CD4-positive, alpha-beta memory T cell (primary cell): ENCODE data around the gene GSC. TPM values are rescaled to one million over a fixed set of nuclear protein-coding genes. Genes with fewer than 3 reads are reported as not detected.
A peak's percentile ranks its signal among the peaks of the same experiment; 100 is the strongest.
"Not testable (repeated sequence)": the region's sequence is repeated elsewhere in the genome, so short reads cannot be mapped to it uniquely, and the experiment has no call there.

Source experiments
- CTCF ChIA-PET: fragments of 350-600 bp; sonication (Branson Sonifier 250); formaldehyde crosslinking; loops from one replicate; lab custom pipeline; 2021; ENCODE audit warnings: inconsistent platforms; ENCODE audit not compliant: partially characterized antibody; lab: Charles Lee
- POLR2A ChIA-PET: fragments of 350-600 bp; sonication (Branson Sonifier 250); formaldehyde crosslinking; loops from one replicate; lab custom pipeline; 2021; ENCODE audit not compliant: partially characterized antibody; lab: Charles Lee
- DNase-seq, 5 donors: peaks; one replicate each; pipeline versions ENCODE4 v3.0.0 to v3.0.0-alpha.2; 2020 to 2022; ENCODE audit warnings: mixed read lengths in 1 of 5
- H3K27ac ChIP-seq: one replicate; pipeline ENCODE4 v1.7.0; 2013; ENCODE audit warnings: low read depth, low read length
- H3K27me3 ChIP-seq: 2 replicates; pipeline ENCODE4 v1.7.0; 2013; ENCODE audit warnings: mild to moderate bottlenecking, low read length, moderate library complexity; ENCODE audit not compliant: insufficient read depth
- H3K36me3 ChIP-seq: 2 replicates; pipeline ENCODE4 v1.7.0; 2013; ENCODE audit warnings: mild to moderate bottlenecking, low read length, moderate library complexity; ENCODE audit not compliant: insufficient read depth
- H3K4me1 ChIP-seq: 2 replicates; pipeline ENCODE4 v1.7.0; 2013; ENCODE audit warnings: mild to moderate bottlenecking, low read length, moderate library complexity; ENCODE audit not compliant: insufficient read depth
- H3K4me3 ChIP-seq, 2 donors: one replicate each; pipeline ENCODE4 v1.7.0; 2013; ENCODE audit warnings: low read length in 2 of 2, mild to moderate bottlenecking in 1 of 2
- H3K9me3 ChIP-seq, 2 donors: one replicate each; pipeline ENCODE4 v1.7.0; 2013; ENCODE audit warnings: low read length in 2 of 2, control low read depth in 1 of 2; ENCODE audit not compliant: control insufficient read depth in 1 of 2
- H3K27ac Mint-ChIP-seq, 7 donors: one replicate each; pipeline ENCODE4 v1.8.0; 2020 to 2021; ENCODE audit warnings: mixed read lengths in 7 of 7, mild to moderate bottlenecking in 6 of 7, inconsistent platforms in 3 of 7, moderate library complexity in 3 of 7
- H3K27me3 Mint-ChIP-seq, 2 donors: one replicate each; pipeline ENCODE4 v1.8.0; 2020 to 2021; ENCODE audit warnings: mixed read lengths in 2 of 2
- H3K36me3 Mint-ChIP-seq, 2 donors: one replicate each; pipeline ENCODE4 v1.8.0; 2020 to 2021; ENCODE audit warnings: mixed read lengths in 2 of 2, inconsistent platforms in 1 of 2, mild to moderate bottlenecking in 1 of 2
- H3K4me1 Mint-ChIP-seq, 4 donors: one replicate each; pipeline ENCODE4 v1.8.0; 2020 to 2021; ENCODE audit warnings: mixed read lengths in 4 of 4, mild to moderate bottlenecking in 1 of 4
- H3K4me3 Mint-ChIP-seq, 8 donors: one replicate each; pipeline ENCODE4 v1.8.0; 2020 to 2021; ENCODE audit warnings: mixed read lengths in 8 of 8, mild to moderate bottlenecking in 7 of 8, moderate library complexity in 6 of 8, inconsistent platforms in 3 of 8
- H3K9me3 Mint-ChIP-seq, 8 donors: one replicate each; pipeline ENCODE4 v1.8.0; 2020 to 2021; ENCODE audit warnings: mixed read lengths in 8 of 8, mild to moderate bottlenecking in 5 of 8, inconsistent platforms in 3 of 8, moderate library complexity in 1 of 8
- intact Hi-C: fragments of 100-400 bp; cut with micrococcal nuclease; formaldehyde crosslinking; loops from one replicate; pipeline ENCODE4 v1.15.1; 2023
- polyA plus RNA-seq, 2 donors: library from polyadenylated mRNA; unstranded; fragments of 300-500 nt; fragmentation: Illumina TruSeq; gene quantifications; one replicate each; pipeline ENCODE4 v1.2.3, GENCODE V29; 2021
- total RNA-seq, 2 experiments: library from RNA; stranded (reverse); gene quantifications; one replicate each; pipeline ENCODE4 v1.2.3, GENCODE V29; 2021

GSC gene
- total and polyA plus RNA-seq, 4 experiments from 2014 or later: 0.35 TPM; not detected in 3

DNA sequence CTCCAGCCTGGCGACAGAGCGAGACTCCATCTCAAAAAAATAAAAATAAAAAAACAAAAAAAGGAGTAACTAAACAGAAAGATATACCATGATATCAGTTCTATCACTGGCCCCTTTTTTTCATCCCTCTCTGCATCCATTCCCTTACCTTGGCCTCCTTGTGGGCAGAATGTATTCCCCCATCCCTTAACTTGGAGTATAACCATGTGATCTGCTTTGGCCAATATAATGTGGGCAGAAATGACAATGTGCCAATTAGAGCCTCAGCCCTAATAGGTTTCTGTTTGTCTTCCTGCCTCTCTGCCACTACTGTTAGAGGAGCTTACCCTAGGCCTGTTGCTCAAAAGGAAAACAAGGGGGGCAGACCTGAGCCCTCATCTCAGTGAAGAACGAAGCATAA lies 23.8 kb downstream of the GSC start:
- DNase-seq: no peak
- CTCF ChIA-PET: no interaction called here
- H3K9me3 Mint-ChIP-seq: peaks cover 0 to 3% (median 0%) of the 10 kb centered on the region in 8 donors
- no peaks in the 10 kb centered on the region for H3K4me1 ChIP-seq
- H3K9me3 ChIP-seq: no peaks in the 10 kb centered on the region
- POLR2A ChIA-PET: no interaction called here
- H3K27ac Mint-ChIP-seq: no peak overlapping the region
- no peaks in the 10 kb centered on the region for H3K27me3 ChIP-seq
- peaks cover 0 to 3% (median 0%) of the 10 kb centered on the region in 4 donors for H3K4me1 Mint-ChIP-seq
- peaks cover 7 to 14% of the 10 kb centered on the region in 2 donors for H3K27me3 Mint-ChIP-seq
- no peak overlapping the region for H3K4me3 Mint-ChIP-seq
- H3K36me3 Mint-ChIP-seq: no peaks in the 10 kb centered on the region
- no peak overlapping the region for H3K4me3 ChIP-seq
- no peaks in the 10 kb centered on the region for H3K36me3 ChIP-seq
- no peak overlapping the region for H3K27ac ChIP-seq
- intact Hi-C loops: no loop called here

DNA sequence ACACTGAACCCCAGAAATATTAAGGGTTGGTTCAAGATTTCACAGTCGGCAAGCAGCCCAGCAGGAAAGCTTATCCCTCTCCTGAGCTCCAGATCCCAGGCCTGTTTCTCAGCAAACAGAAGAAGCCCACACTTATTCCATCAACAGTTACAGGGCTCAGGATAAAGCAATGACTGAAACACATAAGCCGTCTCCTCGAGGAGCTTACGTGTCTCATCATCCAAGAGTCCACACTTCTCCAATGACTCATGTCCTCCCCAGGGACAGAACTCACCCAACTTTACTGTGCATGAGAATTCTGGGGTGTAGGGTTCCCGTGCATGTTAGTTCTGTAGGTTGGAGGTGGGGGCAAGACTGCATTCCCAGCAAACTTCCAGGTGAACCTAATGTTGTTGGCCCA lies 31.2 kb downstream of the GSC start:
- Mint-ChIP-seq H3K27ac (no peak overlapping the region), H3K36me3 (no peaks in the 10 kb centered on the region), H3K9me3 (peaks cover 0 to 1% (median 0%) of the 10 kb centered on the region in 8 donors), H3K27me3 (peaks cover 11 to 14% of the 10 kb centered on the region in 2 donors), H3K4me1 (peaks cover 0 to 2% (median 0%) of the 10 kb centered on the region in 4 donors), H3K4me3 (no peak overlapping the region)
- CTCF ChIA-PET: no interaction called here
- POLR2A ChIA-PET: interaction anchor here (1.4 kb wide), 1 partner anchor 10 kb away, joined by 3 read pairs; no protein-coding TSS in a partner anchor
- Histone ChIP-seq H3K36me3 (no peaks in the 10 kb centered on the region), H3K9me3 (no peaks in the 10 kb centered on the region), H3K27ac (no peak overlapping the region), H3K27me3 (no peaks in the 10 kb centered on the region), H3K4me1 (no peaks in the 10 kb centered on the region), H3K4me3 (no peak overlapping the region)
- intact Hi-C loops: no loop called here
- no peak for DNase-seq

DNA sequence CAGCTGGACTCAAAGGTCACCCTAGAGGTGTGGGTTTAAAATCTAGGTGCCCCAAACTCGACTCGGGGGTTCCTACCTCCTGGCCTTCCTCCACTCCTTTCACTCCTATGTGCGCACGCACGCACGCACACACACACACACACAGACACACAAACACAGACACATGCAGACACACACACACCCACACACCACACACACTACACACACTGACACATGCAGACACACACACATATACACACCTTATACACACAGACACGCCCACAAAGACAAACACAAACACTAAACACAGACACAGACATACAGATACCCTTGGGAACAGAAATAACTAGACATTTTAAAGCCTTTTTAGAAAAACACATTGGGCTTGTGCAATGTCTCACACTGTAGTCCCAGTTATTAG lies 31.8 kb downstream of the GSC start:
- no peak overlapping the region for H3K4me3 Mint-ChIP-seq
- Histone ChIP-seq H3K9me3 (no peaks in the 10 kb centered on the region), H3K4me3 (no peak overlapping the region), H3K4me1 (no peaks in the 10 kb centered on the region), H3K27ac (no peak overlapping the region), H3K27me3 (no peaks in the 10 kb centered on the region), H3K36me3 (no peaks in the 10 kb centered on the region)
- H3K36me3 Mint-ChIP-seq: no peaks in the 10 kb centered on the region
- ChIA-PET CTCF (no interaction called here), POLR2A (no interaction called here)
- no peaks in the 10 kb centered on the region for H3K4me1 Mint-ChIP-seq
- H3K9me3 Mint-ChIP-seq: peaks cover 0 to 1% (median 0%) of the 10 kb centered on the region in 8 donors
- no peak overlapping the region for H3K27ac Mint-ChIP-seq
- H3K27me3 Mint-ChIP-seq: peaks cover 8 to 11% of the 10 kb centered on the region in 2 donors
- intact Hi-C loops: no loop called here
- no peak for DNase-seq

DNA sequence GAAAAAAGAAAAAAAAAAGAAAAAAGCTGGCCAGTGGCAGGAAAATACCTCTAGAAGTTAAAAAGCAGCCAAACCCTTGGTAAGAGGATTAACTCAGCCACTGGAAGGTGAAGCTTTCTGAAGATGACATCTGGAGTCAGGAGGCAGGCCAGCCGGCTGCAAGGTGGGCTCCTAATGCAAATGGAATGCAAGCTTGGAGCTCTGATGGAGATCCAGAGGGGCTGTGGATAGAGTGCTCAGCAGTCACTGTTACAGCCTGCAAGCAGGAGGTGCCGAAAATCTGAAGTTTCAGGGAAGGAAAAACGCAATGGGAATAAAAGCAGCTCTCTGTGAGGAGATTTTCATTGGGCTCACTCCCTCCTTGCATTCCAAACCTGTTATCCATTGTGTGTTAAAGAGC lies 41.0 kb downstream of the GSC start:
- CTCF ChIA-PET: no interaction called here

DNA sequence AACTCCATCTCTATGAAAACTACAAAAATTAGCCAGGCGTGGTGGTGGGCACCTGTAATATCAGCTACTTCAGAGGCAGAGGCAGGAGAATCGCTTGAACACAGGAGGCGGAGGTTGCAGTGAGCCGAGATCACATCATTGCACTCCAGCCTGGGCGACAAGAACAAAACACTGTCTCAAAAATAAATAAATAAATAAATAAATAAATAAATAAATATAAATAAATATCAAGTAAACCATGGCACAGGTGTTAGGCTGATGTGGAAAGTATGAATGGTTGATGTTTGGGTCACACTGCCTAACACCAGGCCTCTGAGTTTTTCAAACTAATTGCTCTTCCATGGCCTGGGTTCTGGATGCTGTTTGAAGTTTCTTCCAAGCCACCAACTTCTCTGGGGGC lies 41.5 kb downstream of the GSC start:
- H3K27me3 ChIP-seq, H3K4me3 ChIP-seq, H3K4me1 ChIP-seq, H3K9me3 Mint-ChIP-seq, H3K4me1 Mint-ChIP-seq, H3K36me3 ChIP-seq, DNase-seq, POLR2A ChIA-PET, intact Hi-C loops, CTCF ChIA-PET, H3K27ac Mint-ChIP-seq, H3K4me3 Mint-ChIP-seq, H3K36me3 Mint-ChIP-seq, H3K9me3 ChIP-seq, H3K27ac ChIP-seq, H3K27me3 Mint-ChIP-seq: not testable (repeated sequence)

More for the DNA sequence above, 41.0 kb downstream of the GSC start:
- no peaks in the 10 kb centered on the region for H3K4me1 ChIP-seq
- Mint-ChIP-seq H3K36me3 (no peaks in the 10 kb centered on the region), H3K27me3 (peaks cover 1 to 5% of the 10 kb centered on the region in 2 donors), H3K27ac (no peak overlapping the region), H3K9me3 (peaks cover 0 to 3% (median 0%) of the 10 kb centered on the region in 8 donors), H3K4me1 (no peaks in the 10 kb centered on the region), H3K4me3 (no peak overlapping the region)
- H3K27ac ChIP-seq: no peak overlapping the region
- DNase-seq: no peak
- no peaks in the 10 kb centered on the region for H3K9me3 ChIP-seq
- no peaks in the 10 kb centered on the region for H3K27me3 ChIP-seq
- POLR2A ChIA-PET: interaction anchor here (0.7 kb wide), 1 partner anchor 25 kb away, joined by 3 read pairs; no protein-coding TSS in a partner anchor
- no peaks in the 10 kb centered on the region for H3K36me3 ChIP-seq
- H3K4me3 ChIP-seq: no peak overlapping the region
- intact Hi-C loops: no loop called here

DNA sequence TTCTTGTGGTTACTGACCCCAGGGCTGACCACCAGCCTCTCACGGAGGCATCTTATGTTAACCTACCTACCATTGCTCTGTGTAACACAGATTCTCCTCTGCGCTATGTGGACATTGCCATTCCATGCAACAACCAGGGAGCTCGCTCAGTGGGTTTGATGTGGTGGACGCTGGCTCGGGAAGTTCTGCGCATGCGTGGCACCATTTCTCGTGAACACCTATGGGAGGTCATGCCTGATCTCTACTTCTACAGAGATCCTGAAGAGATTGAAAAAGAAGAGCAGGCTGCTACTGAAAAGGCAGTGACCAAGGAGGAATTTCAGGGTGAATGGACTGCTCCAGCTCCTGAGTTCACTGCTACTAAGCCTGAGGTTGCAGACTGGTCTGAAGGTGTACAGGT lies 43.3 kb downstream of the GSC start:
- H3K9me3 ChIP-seq, POLR2A ChIA-PET, H3K36me3 Mint-ChIP-seq, CTCF ChIA-PET, H3K27me3 ChIP-seq, H3K36me3 ChIP-seq, H3K27ac ChIP-seq, H3K4me1 ChIP-seq, intact Hi-C loops, H3K4me3 ChIP-seq, H3K4me3 Mint-ChIP-seq, H3K9me3 Mint-ChIP-seq, DNase-seq, H3K4me1 Mint-ChIP-seq, H3K27me3 Mint-ChIP-seq: not testable (repeated sequence)
- peak overlapping the region in 1 of 7 donors; percentile 36 for H3K27ac Mint-ChIP-seq

DNA sequence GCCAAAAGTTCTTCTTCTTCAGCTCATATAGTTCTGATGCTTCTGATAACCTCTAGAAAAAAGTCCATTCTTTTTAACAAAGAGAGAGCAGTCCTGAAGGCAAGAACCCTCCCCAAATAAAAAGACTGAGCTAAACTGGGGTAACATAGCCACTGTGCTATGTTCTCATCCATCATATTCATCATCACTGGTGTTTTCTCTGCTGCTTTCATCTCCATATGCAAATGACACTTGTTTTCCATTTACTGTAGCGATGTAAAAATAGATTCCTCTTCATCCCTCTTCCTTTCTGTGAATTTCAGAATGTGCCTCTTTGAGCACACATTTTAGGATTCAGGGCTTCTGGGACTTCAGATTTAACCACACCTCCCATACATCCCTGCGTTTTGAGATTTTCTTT lies 44.9 kb downstream of the GSC start:
- ChIA-PET CTCF (no interaction called here), POLR2A (no interaction called here)
- Mint-ChIP-seq H3K4me3 (no peak overlapping the region), H3K4me1 (no peaks in the 10 kb centered on the region), H3K27me3 (peaks cover 0 to 7% of the 10 kb centered on the region in 2 donors), H3K9me3 (no peaks in the 10 kb centered on the region), H3K36me3 (no peaks in the 10 kb centered on the region), H3K27ac (no peak overlapping the region)
- Histone ChIP-seq H3K4me1 (no peaks in the 10 kb centered on the region), H3K4me3 (no peak overlapping the region), H3K36me3 (no peaks in the 10 kb centered on the region), H3K27me3 (no peaks in the 10 kb centered on the region), H3K9me3 (no peaks in the 10 kb centered on the region), H3K27ac (no peak overlapping the region)
- intact Hi-C loops: no loop called here
- DNase-seq: no peak

DNA sequence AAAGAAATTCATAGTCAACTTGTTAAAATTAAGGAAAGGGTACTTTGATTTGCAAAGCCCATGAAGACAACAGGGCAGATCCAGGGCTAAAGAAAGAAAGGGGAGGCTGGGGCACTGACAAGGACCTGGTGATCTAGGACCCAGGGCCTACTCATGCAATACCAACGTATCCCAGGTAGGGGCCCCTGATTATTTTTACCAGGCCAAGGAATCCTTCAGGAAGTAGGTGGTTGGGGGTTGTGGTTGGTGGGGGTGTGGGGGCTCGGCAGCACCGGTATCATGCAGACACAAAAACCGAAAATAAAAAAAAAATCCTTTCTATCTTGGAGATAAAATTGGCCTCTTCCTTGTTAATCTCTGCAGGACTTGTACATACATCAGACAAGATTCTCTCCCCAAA lies 47.5 kb downstream of the GSC start:
- CTCF ChIA-PET: no interaction called here
- H3K27ac ChIP-seq: no peak overlapping the region
- Mint-ChIP-seq H3K27ac (no peak overlapping the region), H3K4me3 (no peak overlapping the region), H3K27me3 (peaks cover 0 to 10% of the 10 kb centered on the region in 2 donors), H3K36me3 (no peaks in the 10 kb centered on the region), H3K4me1 (no peaks in the 10 kb centered on the region), H3K9me3 (no peaks in the 10 kb centered on the region)
- no peaks in the 10 kb centered on the region for H3K27me3 ChIP-seq
- H3K4me3 ChIP-seq: no peak overlapping the region
- intact Hi-C loops: no loop called here
- H3K36me3 ChIP-seq: no peaks in the 10 kb centered on the region
- DNase-seq: no peak
- H3K9me3 ChIP-seq: no peaks in the 10 kb centered on the region
- H3K4me1 ChIP-seq: no peaks in the 10 kb centered on the region
- POLR2A ChIA-PET: no interaction called here
